H9 (cell line): Measurements from ENCODE around the gene DCC. TPM values are rescaled to one million over a fixed set of nuclear protein-coding genes. Genes with fewer than 3 reads are reported as not detected.

Experiments used
- DNase-seq: peaks from one replicate; pipeline ENCODE4 v3.0.0-alpha.2; 2017
- H2AFZ ChIP-seq: one replicate; pipeline ENCODE4 v1.6.1; 2013; ENCODE audit warnings: mild to moderate bottlenecking, low read length, control low read depth, moderate library complexity
- H2AK5ac ChIP-seq: 2 replicates; pipeline ENCODE4 v1.6.1; 2013; ENCODE audit warnings: low read length, control low read depth, mixed read lengths; ENCODE audit not compliant: insufficient read length
- H2BK120ac ChIP-seq: one replicate; pipeline ENCODE4 v1.6.1; 2013; ENCODE audit warnings: low read depth, mild to moderate bottlenecking, low read length, control low read depth, inconsistent platforms; ENCODE audit not compliant: poor library complexity, severe bottlenecking
- H2BK12ac ChIP-seq: 2 replicates; pipeline ENCODE4 v1.6.1; 2013; ENCODE audit warnings: low read length, control low read depth, mixed read lengths, low read depth; ENCODE audit not compliant: insufficient read length
- H2BK15ac ChIP-seq: 2 replicates; pipeline ENCODE4 v1.6.1; 2013; ENCODE audit warnings: low read depth, low read length, control low read depth
- H2BK20ac ChIP-seq: one replicate; pipeline ENCODE4 v1.6.1; 2013; ENCODE audit warnings: low read depth, mild to moderate bottlenecking, low read length, control low read depth, inconsistent platforms; ENCODE audit not compliant: poor library complexity, severe bottlenecking
- H2BK5ac ChIP-seq: 2 replicates; pipeline ENCODE4 v1.6.1; 2013; ENCODE audit warnings: low read length, control low read depth, mixed read lengths; ENCODE audit not compliant: insufficient read length
- H3K14ac ChIP-seq: 2 replicates; pipeline ENCODE4 v1.6.1; 2013; ENCODE audit warnings: low read length, control low read depth; ENCODE audit not compliant: insufficient read depth
- H3K18ac ChIP-seq: 2 replicates; pipeline ENCODE4 v1.6.1; 2013; ENCODE audit warnings: low read depth, mild to moderate bottlenecking, mixed read lengths, low read length, control low read depth; ENCODE audit not compliant: insufficient read length
- H3K23ac ChIP-seq: 2 replicates; pipeline ENCODE4 v1.6.1; 2013; ENCODE audit warnings: low read length, control low read depth, mixed read lengths, low read depth; ENCODE audit not compliant: insufficient read length
- H3K23me2 ChIP-seq: 2 replicates; pipeline ENCODE4 v1.6.1; 2013; ENCODE audit warnings: low read depth, mild to moderate bottlenecking, mixed read lengths, low read length, control low read depth; ENCODE audit not compliant: insufficient read length, poor library complexity, severe bottlenecking
- H3K27ac ChIP-seq: 2 replicates; pipeline ENCODE4 v1.5.1; 2013; ENCODE audit warnings: low read length, control low read depth, mixed read lengths, low read depth; ENCODE audit not compliant: insufficient read length
- H3K27me3 ChIP-seq: 2 replicates; pipeline ENCODE4 v1.6.1; 2013; ENCODE audit warnings: low read length, control low read depth, inconsistent platforms; ENCODE audit not compliant: insufficient read depth
- H3K4ac ChIP-seq: 2 replicates; pipeline ENCODE4 v1.6.1; 2013; ENCODE audit warnings: low read depth, mild to moderate bottlenecking, control low read depth, inconsistent platforms, low read length, moderate library complexity
- H3K4me1 ChIP-seq: 2 replicates; pipeline ENCODE4 v1.6.1; 2013; ENCODE audit warnings: low read length, control low read depth, inconsistent platforms; ENCODE audit not compliant: insufficient read depth
- H3K4me2 ChIP-seq: 2 replicates; pipeline ENCODE4 v1.6.1; 2013; ENCODE audit warnings: low read length, control low read depth, mixed read lengths; ENCODE audit not compliant: insufficient read length, insufficient read depth
- H3K56ac ChIP-seq: 2 replicates; pipeline ENCODE4 v1.6.1; 2013; ENCODE audit warnings: low read depth, mild to moderate bottlenecking, mixed read lengths, low read length, control low read depth; ENCODE audit not compliant: insufficient read length
- H3K79me1 ChIP-seq: 2 replicates; pipeline ENCODE4 v1.6.1; 2013; ENCODE audit warnings: low read depth, mild to moderate bottlenecking, moderate library complexity, low read length, control low read depth, inconsistent platforms; ENCODE audit not compliant: insufficient read depth, poor library complexity, severe bottlenecking
- H3K79me2 ChIP-seq: 2 replicates; pipeline ENCODE4 v1.6.1; 2013; ENCODE audit warnings: low read length, control low read depth, inconsistent platforms; ENCODE audit not compliant: insufficient read depth
- H3K9ac ChIP-seq: 2 replicates; pipeline ENCODE4 v1.6.1; 2013; ENCODE audit warnings: low read length, control low read depth, mixed read lengths; ENCODE audit not compliant: insufficient read length; ENCODE audit errors: extremely low read depth
- H3K9me3 ChIP-seq: one replicate; pipeline ENCODE4 v1.6.1; 2013; ENCODE audit warnings: low read depth, low read length, inconsistent platforms; ENCODE audit not compliant: control insufficient read depth
- H3T11ph ChIP-seq: one replicate; pipeline ENCODE4 v1.6.1; 2013; ENCODE audit warnings: mild to moderate bottlenecking, low read length, control low read depth, inconsistent platforms
- H4K20me1 ChIP-seq: one replicate; pipeline ENCODE4 v1.6.1; 2013; ENCODE audit not compliant: control insufficient read depth, insufficient read length, insufficient read depth
- H4K5ac ChIP-seq: 2 replicates; pipeline ENCODE4 v1.6.1; 2013; ENCODE audit warnings: low read depth, mild to moderate bottlenecking, mixed read lengths, low read length, control low read depth; ENCODE audit not compliant: insufficient read length
- H4K8ac ChIP-seq: replicated peaks from 2 replicates; pipeline ENCODE4 v1.6.1; 2013; ENCODE audit warnings: low read length, control low read depth, mixed read lengths, low read depth; ENCODE audit not compliant: insufficient read length
- H4K91ac ChIP-seq: 2 replicates; pipeline ENCODE4 v1.6.1; 2013; ENCODE audit warnings: low read depth, mild to moderate bottlenecking, moderate library complexity, mixed read lengths, low read length, control low read depth; ENCODE audit not compliant: insufficient read length
- H3K27ac Mint-ChIP-seq, 3 experiments: 2 replicates in 2 of 3; 3 replicates in 1 of 3; pipeline ENCODE4 v1.8.0; 2020 to 2021; ENCODE audit warnings: mixed read lengths in 3 of 3, mild to moderate bottlenecking in 1 of 3, moderate library complexity in 1 of 3
- H3K27me3 Mint-ChIP-seq: 2 replicates; pipeline ENCODE4 v1.8.0; 2021; ENCODE audit warnings: low read depth, mild to moderate bottlenecking, moderate library complexity, mixed read lengths
- H3K36me3 Mint-ChIP-seq, 3 experiments: 2 replicates in 2 of 3; 3 replicates in 1 of 3; pipeline ENCODE4 v1.8.0; 2020 to 2021; ENCODE audit warnings: low read depth in 3 of 3, mixed read lengths in 3 of 3; ENCODE audit not compliant: insufficient read depth in 1 of 3
- H3K4me1 Mint-ChIP-seq, 2 experiments: 2 replicates each; pipeline ENCODE4 v1.8.0; 2020; ENCODE audit warnings: mixed read lengths in 2 of 2
- H3K4me3 Mint-ChIP-seq, 2 experiments: 2 replicates in 1 of 2; 3 replicates in 1 of 2; pipeline ENCODE4 v1.8.0; 2020 to 2021; ENCODE audit warnings: mild to moderate bottlenecking in 2 of 2, mixed read lengths in 2 of 2, moderate library complexity in 1 of 2
- H3K9me3 Mint-ChIP-seq, 2 experiments: 2 replicates in 1 of 2; 3 replicates in 1 of 2; pipeline ENCODE4 v1.8.0; 2020; ENCODE audit warnings: mild to moderate bottlenecking in 2 of 2, mixed read lengths in 2 of 2, moderate library complexity in 1 of 2
- CTCF ChIP-seq: fragments of 200-600 bp; sonication (generic); conservative IDR thresholded peaks from 3 replicates; pipeline ENCODE4 v1.8.0; 2021; ENCODE audit warnings: antibody characterized with exemption, mild to moderate bottlenecking
- WGBS: extraction: QIAGEN DNeasy Blood & Tissue Kit; methylation state at CpG from one replicate; pipeline ENCODE4 v1.1.7; 2013; ENCODE audit warnings: missing lambda C conversion rate, low lambda C conversion rate, mixed read lengths; ENCODE audit not compliant: insufficient read length; ENCODE audit errors: extremely low coverage; 5-methylcytosine and 5-hydroxymethylcytosine counted together
- total RNA-seq: library from RNA; stranded (reverse); gene quantifications from 2 replicates; pipeline ENCODE4 v1.2.1, GENCODE V29; 2021

Gene DCC
- total RNA-seq, 1 experiment from 2014 or later, result 0.35 TPM

DNA sequence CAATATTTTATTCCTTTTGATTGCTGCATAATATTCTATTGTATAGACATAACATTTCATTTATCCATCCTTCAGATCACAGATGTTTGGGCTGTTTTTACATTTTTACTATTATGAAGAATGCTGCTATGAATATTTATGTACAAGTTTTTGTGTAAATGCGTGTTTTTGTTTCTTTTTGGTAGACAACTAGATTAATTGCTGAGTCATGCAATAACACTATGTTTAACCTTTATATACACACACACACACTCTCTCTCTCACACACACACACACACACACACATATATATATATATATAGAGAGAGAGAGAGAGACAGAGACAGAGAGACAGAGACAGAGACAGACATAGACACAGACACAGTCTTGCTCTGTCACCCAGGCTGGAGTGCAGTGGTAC, 926.9 kb downstream of the DCC start:
- Histone ChIP-seq H2AK5ac (no peak overlapping the region), H2BK15ac (no peak overlapping the region), H3K79me1 (no peaks in the 10 kb centered on the region), H3K23ac (no peak overlapping the region), H3K79me2 (no peaks in the 10 kb centered on the region), H3K4me2 (no peak overlapping the region), H4K20me1 (no peaks in the 10 kb centered on the region), H3K14ac (no peak overlapping the region), H2BK5ac (no peak overlapping the region), H2BK12ac (no peak overlapping the region), H3K23me2 (no peaks in the 10 kb centered on the region), H3T11ph (no peak overlapping the region), H3K27ac (no peak overlapping the region), H4K91ac (no peak overlapping the region), H2BK120ac (no peak overlapping the region), H3K18ac (no peak overlapping the region), H3K4ac (no peak overlapping the region), H4K5ac (no peak overlapping the region), H3K56ac (no peak overlapping the region), H3K4me1 (no peaks in the 10 kb centered on the region), H3K9ac (no peak overlapping the region), H2AFZ (no peak overlapping the region), H3K27me3 (no peaks in the 10 kb centered on the region), H2BK20ac (no peak overlapping the region), H4K8ac (no peak overlapping the region), H3K9me3 (no peaks in the 10 kb centered on the region)
- Mint-ChIP-seq H3K4me3 (no peak overlapping the region), H3K27me3 (no peaks in the 10 kb centered on the region), H3K36me3 (peaks cover 0 to 4% (median 0%) of the 10 kb centered on the region in 3 experiments; a peak in 1 of 7 replicates), H3K9me3 (no peaks in the 10 kb centered on the region; a peak in 1 of 5 replicates), H3K27ac (no peak overlapping the region), H3K4me1 (peaks cover 4% of the 10 kb centered on the region in 2 experiments; a peak in 3 of 4 replicates)
- no peak for DNase-seq
- WGBS, result no CpG with 5 or more reads among the region's 1 CpG
- TF ChIP-seq CTCF, result no peak
